Left cardiac atrium (tissue), 4 donors: ENCODE results near the gene SGPP1. TPM values are rescaled to one million over a fixed set of nuclear protein-coding genes. Genes with fewer than 3 reads are reported as not detected.
"Not testable (repeated sequence)": the region's sequence is repeated elsewhere in the genome, so short reads cannot be mapped to it uniquely, and the experiment has no call there.

Experiments used
- ATAC-seq, 2 donors: fragments of 200-7000 bp; cut with Tn5 transposase; one replicate each; pipeline ENCODE4 v1.9.1; 2020; ENCODE audit warnings: mild to moderate bottlenecking in 2 of 2, moderate library complexity in 2 of 2
- DNase-seq: peaks from one replicate; pipeline ENCODE4 v3.0.0-alpha.2; 2020
- intact Hi-C, 2 donors: fragments of 100-400 bp; cut with DNase I; formaldehyde crosslinking; loops; one replicate each; pipeline versions ENCODE4 v1.14.1 to v1.15.1; 2022 to 2023
- total RNA-seq, 2 donors: library from RNA; stranded (reverse); fragmentation: NEBNext Ultra II Directional; extraction: Animal tissue kit (Norgen Biotek cat#: 25700); gene quantifications; one replicate each; pipeline ENCODE4 v1.2.1, GENCODE V29; 2021
- donor health status: DM: no; HTN: yes; CAD: no.
- donor health status: DM: no; HTN: yes; CAD: no; lungs with severe emphysema.
- donor health status: DM: yes; HTN: yes; CAD: no.
- donor health status: Dilated cardiomyopathy.

SGPP1 gene
- total RNA-seq, 2 donors from 2014 or later = 7.3 to 8.6 TPM

GRCh38 chr14:63682727-63683593 is 44.9 kb downstream of the SGPP1 start:
- ATAC-seq = no peak
- no peak for DNase-seq
- intact Hi-C loops = no loop called here

GRCh38 chr14:63678536-63678935 is 49.3 kb downstream of the SGPP1 start:
- ATAC-seq = no peak
- intact Hi-C loops = no loop called here
- no peak for DNase-seq

- ATAC-seq (no peak), DNase-seq (no peak)
- intact Hi-C loops = no loop called here
Measured at GRCh38 chr14:63677891-63678379, 49.9 kb downstream of the SGPP1 start.

GRCh38 chr14:63676615-63677014 is 51.2 kb downstream of the SGPP1 start:
- intact Hi-C loops = no loop called here
- ATAC-seq = no peak
- DNase-seq = no peak

- intact Hi-C loops = no loop called here
- DNase-seq = no peak
- no peak for ATAC-seq
Measured at GRCh38 chr14:63673886-63674497, 53.9 kb downstream of the SGPP1 start.

- ATAC-seq = no peak
- no peak for DNase-seq
- intact Hi-C loops = no loop called here
Measured at GRCh38 chr14:63673255-63673654, 54.6 kb downstream of the SGPP1 start.

GRCh38 chr14:63672417-63673180 is 55.3 kb downstream of the SGPP1 start:
- no peak for ATAC-seq
- no peak for DNase-seq
- intact Hi-C loops = no loop called here

GRCh38 chr14:63671987-63672386 is 55.9 kb downstream of the SGPP1 start:
- ATAC-seq = no peak
- no peak for DNase-seq
- intact Hi-C loops = no loop called here

GRCh38 chr14:63670692-63671091 is 57.2 kb downstream of the SGPP1 start:
- ATAC-seq (no peak), DNase-seq (no peak)
- intact Hi-C loops = no loop called here

- intact Hi-C loops = no loop called here
- ATAC-seq = no peak
- DNase-seq = no peak
Measured at GRCh38 chr14:63666335-63666734, 61.5 kb downstream of the SGPP1 start.

GRCh38 chr14:63663428-63664341 is 64.2 kb downstream of the SGPP1 start:
- peak in 1 of 2 donors; percentile 16 for ATAC-seq
- intact Hi-C loops = no loop called here
- no peak for DNase-seq

GRCh38 chr14:63662776-63663175 is 65.1 kb downstream of the SGPP1 start:
- intact Hi-C loops = no loop called here
- ATAC-seq (no peak), DNase-seq (no peak)

- DNase-seq, intact Hi-C loops, ATAC-seq: not testable (repeated sequence)
Measured at GRCh38 chr14:63661881-63662280, 66.0 kb downstream of the SGPP1 start.

- ATAC-seq = no peak
- DNase-seq = no peak
- intact Hi-C loops = no loop called here
Measured at GRCh38 chr14:63659726-63660125, 68.1 kb downstream of the SGPP1 start.

GRCh38 chr14:63656194-63656593 is 71.7 kb downstream of the SGPP1 start:
- DNase-seq (no peak), ATAC-seq (no peak)
- intact Hi-C loops = no loop called here

- intact Hi-C loops = no loop called here
- DNase-seq (no peak), ATAC-seq (no peak)
Measured at GRCh38 chr14:63654936-63655335, 72.9 kb downstream of the SGPP1 start.

GRCh38 chr14:63654346-63654745 is 73.5 kb downstream of the SGPP1 start:
- intact Hi-C loops = no loop called here
- ATAC-seq = no peak
- no peak for DNase-seq

GRCh38 chr14:63652406-63652805 is 75.5 kb downstream of the SGPP1 start:
- DNase-seq (no peak), ATAC-seq (no peak)
- intact Hi-C loops = no loop called here
